ENCODE results near the gene OR2D2. TPM values are rescaled to one million over a fixed set of nuclear protein-coding genes. Genes with fewer than 3 reads are reported as not detected.

OR2D2 gene, protein sequence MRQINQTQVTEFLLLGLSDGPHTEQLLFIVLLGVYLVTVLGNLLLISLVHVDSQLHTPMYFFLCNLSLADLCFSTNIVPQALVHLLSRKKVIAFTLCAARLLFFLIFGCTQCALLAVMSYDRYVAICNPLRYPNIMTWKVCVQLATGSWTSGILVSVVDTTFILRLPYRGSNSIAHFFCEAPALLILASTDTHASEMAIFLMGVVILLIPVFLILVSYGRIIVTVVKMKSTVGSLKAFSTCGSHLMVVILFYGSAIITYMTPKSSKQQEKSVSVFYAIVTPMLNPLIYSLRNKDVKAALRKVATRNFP
- total RNA-seq: 1 to 10 TPM in 1 of 4 donors, not detected in 3; 1.1 TPM

DNA sequence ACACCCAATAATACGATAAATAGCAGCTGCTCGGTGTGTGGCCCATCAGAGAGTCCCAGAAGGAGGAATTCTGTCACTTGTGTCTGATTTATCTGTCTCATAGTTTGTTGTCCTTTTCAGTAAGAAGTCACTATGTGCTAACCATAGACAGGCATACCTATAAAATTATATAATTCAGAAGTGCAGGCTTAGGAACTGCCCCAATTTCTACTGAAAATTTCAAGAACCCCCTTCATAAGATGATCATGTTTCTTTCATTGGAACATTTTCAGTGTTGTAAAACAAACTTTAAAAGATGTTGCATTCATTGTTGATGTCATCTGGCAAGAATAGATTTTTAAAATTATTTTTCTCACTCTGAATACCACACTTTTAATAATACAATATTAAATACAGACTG lies at the start of gene OR2D2:
Gene OR2D2, minus strand, starts transcription at position 101 of the 400 bp plus-strand sequence. Its CDS starts 0 bp downstream, at position 101.
- no peak for ATAC-seq (ENCODE audit: low FRiP score)
- DNase-seq (ENCODE audit: low spot score): no peak
- TF ChIP-seq, protein P1, sequence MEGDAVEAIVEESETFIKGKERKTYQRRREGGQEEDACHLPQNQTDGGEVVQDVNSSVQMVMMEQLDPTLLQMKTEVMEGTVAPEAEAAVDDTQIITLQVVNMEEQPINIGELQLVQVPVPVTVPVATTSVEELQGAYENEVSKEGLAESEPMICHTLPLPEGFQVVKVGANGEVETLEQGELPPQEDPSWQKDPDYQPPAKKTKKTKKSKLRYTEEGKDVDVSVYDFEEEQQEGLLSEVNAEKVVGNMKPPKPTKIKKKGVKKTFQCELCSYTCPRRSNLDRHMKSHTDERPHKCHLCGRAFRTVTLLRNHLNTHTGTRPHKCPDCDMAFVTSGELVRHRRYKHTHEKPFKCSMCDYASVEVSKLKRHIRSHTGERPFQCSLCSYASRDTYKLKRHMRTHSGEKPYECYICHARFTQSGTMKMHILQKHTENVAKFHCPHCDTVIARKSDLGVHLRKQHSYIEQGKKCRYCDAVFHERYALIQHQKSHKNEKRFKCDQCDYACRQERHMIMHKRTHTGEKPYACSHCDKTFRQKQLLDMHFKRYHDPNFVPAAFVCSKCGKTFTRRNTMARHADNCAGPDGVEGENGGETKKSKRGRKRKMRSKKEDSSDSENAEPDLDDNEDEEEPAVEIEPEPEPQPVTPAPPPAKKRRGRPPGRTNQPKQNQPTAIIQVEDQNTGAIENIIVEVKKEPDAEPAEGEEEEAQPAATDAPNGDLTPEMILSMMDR (IDR thresholded peaks at IDR 0.05): no peak

DNA sequence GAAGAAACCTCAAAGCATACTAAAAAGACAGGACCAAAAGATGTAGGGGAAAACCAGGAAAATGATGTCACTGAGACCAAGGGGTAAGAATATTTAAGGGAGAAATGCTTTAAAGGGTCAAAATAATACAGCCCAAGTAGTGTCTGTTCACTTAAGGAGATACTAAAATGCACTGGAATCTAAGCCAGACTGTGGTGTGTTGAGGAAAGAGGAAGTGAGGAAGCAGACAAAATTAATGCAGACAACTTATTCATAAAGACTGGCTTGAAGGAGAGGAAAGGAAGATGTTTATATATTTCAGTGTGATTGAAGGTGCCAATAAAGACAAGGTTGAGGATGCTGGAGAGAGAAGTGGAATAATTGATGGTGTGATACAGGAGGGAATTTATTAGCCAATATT lies 49.7 kb upstream of the OR2D2 start:
- DNase-seq (ENCODE audit: low spot score) (no peak), ATAC-seq (ENCODE audit: low FRiP score) (no peak)
- TF ChIP-seq, protein P1 (IDR thresholded peaks at IDR 0.05): no peak

DNA sequence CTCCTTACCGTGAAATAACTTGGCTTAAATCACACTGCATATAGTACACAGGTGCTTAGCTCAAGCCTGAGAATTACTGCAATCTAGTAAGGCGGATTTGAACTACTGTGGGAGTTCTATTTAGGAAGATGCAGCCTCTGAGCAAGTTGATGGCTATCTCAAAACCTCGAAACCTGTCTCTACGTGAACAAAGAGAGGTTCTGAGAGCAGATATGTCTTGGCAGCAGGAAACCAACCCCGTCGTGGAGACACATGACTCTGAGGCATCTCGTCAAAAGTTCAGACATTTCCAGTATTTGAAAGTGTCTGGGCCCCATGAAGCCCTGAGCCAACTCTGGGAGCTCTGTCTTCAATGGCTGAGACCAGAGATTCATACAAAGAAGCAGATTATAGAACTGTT lies 39.8 kb upstream of the OR2D2 start:
- TF ChIP-seq, protein P1 (IDR thresholded peaks at IDR 0.05): no peak
- ATAC-seq (ENCODE audit: low FRiP score) (no peak), DNase-seq (ENCODE audit: low spot score) (no peak)

DNA sequence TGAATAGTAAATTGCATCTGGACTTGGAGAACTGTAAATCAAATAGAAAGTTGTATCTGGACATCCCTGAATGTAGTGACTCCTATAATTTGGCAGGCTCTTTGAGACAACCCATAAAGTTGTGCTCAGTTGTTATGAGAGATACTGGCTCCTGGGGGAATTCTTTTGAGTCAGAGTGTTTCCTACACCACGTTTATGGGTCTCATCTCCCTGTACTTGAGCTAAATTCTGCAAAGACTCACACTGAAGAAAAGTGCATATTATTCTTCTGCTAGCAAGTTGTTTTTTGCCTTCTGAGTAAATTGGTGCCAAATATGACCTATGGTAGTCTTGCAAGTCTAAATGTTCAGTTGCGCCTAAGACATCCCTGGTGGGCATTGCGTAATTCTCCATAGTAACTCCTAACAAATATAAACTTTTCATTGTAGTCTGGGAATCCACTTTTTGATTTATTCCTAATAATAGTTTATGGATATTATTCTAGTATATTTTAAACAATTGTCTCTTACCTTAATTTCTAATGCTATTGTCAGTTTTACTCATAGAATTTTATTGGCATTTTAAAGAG lies 38.9 kb upstream of the OR2D2 start:
- ATAC-seq (ENCODE audit: low FRiP score): no peak
- no peak for DNase-seq (ENCODE audit: low spot score)
- TF ChIP-seq, protein P1 (IDR thresholded peaks at IDR 0.05): no peak

DNA sequence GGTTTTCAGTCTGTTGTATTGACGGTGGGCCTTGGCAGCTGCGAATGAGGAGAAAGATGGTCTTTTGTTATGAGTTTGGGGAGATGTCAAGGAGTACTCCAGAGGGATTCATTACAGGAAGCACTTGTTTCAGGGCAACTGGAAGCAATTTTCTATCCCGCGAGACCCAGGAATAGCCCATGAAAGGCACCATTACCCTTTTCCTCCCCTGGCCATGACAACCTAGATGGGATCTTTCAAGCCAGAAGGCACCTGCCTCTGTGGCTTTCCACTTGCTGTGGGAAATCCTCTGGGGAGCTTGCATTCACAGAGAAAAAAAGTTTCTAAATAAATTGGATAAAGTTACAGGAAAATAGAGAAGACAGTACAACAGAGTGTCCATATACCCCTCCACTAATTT lies 36.6 kb upstream of the OR2D2 start:
- DNase-seq (ENCODE audit: low spot score) (no peak), ATAC-seq (ENCODE audit: low FRiP score) (no peak)
- TF ChIP-seq, protein P1 (IDR thresholded peaks at IDR 0.05): no peak

DNA sequence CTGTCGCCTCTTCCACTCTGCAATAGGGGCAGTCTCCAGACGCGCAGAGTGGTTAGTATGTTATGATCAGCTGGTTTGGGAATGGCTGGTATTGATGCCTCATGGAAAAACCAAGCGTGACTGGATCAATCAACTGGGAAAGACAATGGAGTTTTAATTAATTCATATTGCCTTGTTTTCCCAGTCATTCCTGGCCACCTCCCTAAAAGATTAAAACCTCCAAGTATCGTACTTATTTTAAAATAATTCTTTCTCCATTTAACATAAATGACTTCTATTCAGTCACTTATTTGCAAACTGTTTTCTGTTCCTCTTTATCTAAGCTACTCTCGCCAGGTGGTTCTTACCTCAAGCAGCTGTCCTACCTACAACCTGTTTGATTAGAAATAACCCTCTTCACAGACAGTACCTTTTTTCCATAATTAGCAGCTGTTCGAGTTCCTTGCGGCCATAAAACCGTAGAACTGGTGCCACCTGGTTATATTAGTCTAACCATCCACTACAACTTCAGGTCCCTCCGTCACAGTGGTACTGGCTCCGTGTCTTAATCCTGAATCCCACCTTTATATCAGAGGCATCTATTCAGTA lies 34.8 kb upstream of the OR2D2 start:
- TF ChIP-seq, protein P1 (IDR thresholded peaks at IDR 0.05): no peak

More for the DNA sequence above, 34.8 kb upstream of the OR2D2 start:
- DNase-seq (ENCODE audit: low spot score) (no peak), ATAC-seq (ENCODE audit: low FRiP score) (no peak)
